GM21390 (cell line): ENCODE results near the gene DHRS13.
"Not testable (repeated sequence)": the region's sequence is repeated elsewhere in the genome, so short reads cannot be mapped to it uniquely, and the experiment has no call there.

Experiments used
- ATAC-seq: cut with Tn5 transposase; IDR thresholded peaks from one replicate; pipeline ENCODE4 v1.9.1; 2021; ENCODE audit not compliant: unreplicated experiment

Gene DHRS13

GRCh38 chr17:28904800-28905199 lies 1.9 kb upstream of the DHRS13 start:
- no peak for ATAC-seq

GRCh38 chr17:28903546-28903841 lies 615 bp upstream of the DHRS13 start:
- not testable (repeated sequence) for ATAC-seq

- peak; percentile 33 for ATAC-seq
Observed at GRCh38 chr17:28901866-28902818, 737 bp downstream of the DHRS13 start.

GRCh38 chr17:28900986-28901726 lies 1.7 kb downstream of the DHRS13 start:
- no peak for ATAC-seq

GRCh38 chr17:28899212-28899815 lies 3.6 kb downstream of the DHRS13 start:
- ATAC-seq, result no peak

GRCh38 chr17:28898527-28898955 lies 4.3 kb downstream of the DHRS13 start:
- ATAC-seq, result no peak

GRCh38 chr17:28897769-28898526 lies 4.9 kb downstream of the DHRS13 start:
- ATAC-seq, result no peak

- ATAC-seq, result no peak
Observed at GRCh38 chr17:28896884-28897768, 5.8 kb downstream of the DHRS13 start, which contains the start of gene FLOT2. FLOT2 (minus strand) TSS chr17:28897733; CDS start chr17:28897574, 159 bp downstream.

GRCh38 chr17:28896491-28896883 lies 6.4 kb downstream of the DHRS13 start:
- ATAC-seq, result no peak

GRCh38 chr17:28895794-28896447 lies 7.0 kb downstream of the DHRS13 start:
- no peak for ATAC-seq

GRCh38 chr17:28893248-28894183 lies 9.4 kb downstream of the DHRS13 start:
- not testable (repeated sequence) for ATAC-seq

GRCh38 chr17:28892024-28892423 lies 10.9 kb downstream of the DHRS13 start:
- ATAC-seq, result no peak

GRCh38 chr17:28891201-28891600 lies 11.7 kb downstream of the DHRS13 start:
- no peak for ATAC-seq

GRCh38 chr17:28889996-28890395 lies 12.9 kb downstream of the DHRS13 start:
- no peak for ATAC-seq

GRCh38 chr17:28888832-28889231 lies 14.0 kb downstream of the DHRS13 start:
- no peak for ATAC-seq

- no peak for ATAC-seq
Observed at GRCh38 chr17:28887871-28888471, 14.9 kb downstream of the DHRS13 start.

GRCh38 chr17:28885951-28886350 lies 16.9 kb downstream of the DHRS13 start:
- ATAC-seq, result no peak

GRCh38 chr17:28885363-28885762 lies 17.5 kb downstream of the DHRS13 start:
- no peak for ATAC-seq
